Activated CD4-positive, alpha-beta T cell treated with anti-CD3 and anti-CD28 coated beads for 4 hours (primary cell): ENCODE measurements around the gene ZEB1.
"Not testable (repeated sequence)": the region's sequence is repeated elsewhere in the genome, so short reads cannot be mapped to it uniquely, and the experiment has no call there.

ENCODE experiments used
- DNase-seq, 2 donors: peaks; one replicate each; pipeline ENCODE4 v3.0.0-alpha.2; 2020

Gene ZEB1

GRCh38 chr10:31319602-31320549 is 860 bp downstream of the ZEB1 start:
- DNase-seq: peak; percentile 42 to 44

GRCh38 chr10:31320550-31321211 is 1.7 kb downstream of the ZEB1 start:
- DNase-seq: peak; percentile 3 to 22

GRCh38 chr10:31321396-31321941 is 2.5 kb downstream of the ZEB1 start:
- DNase-seq: peak; percentile 21 to 25

GRCh38 chr10:31322647-31323046 is 3.6 kb downstream of the ZEB1 start:
- DNase-seq: peak in 1 of 2 donors; percentile 11

GRCh38 chr10:31340343-31340742 is 21.3 kb downstream of the ZEB1 start:
- no peak for DNase-seq

- DNase-seq: no peak
Measured at GRCh38 chr10:31341552-31341951, 22.5 kb downstream of the ZEB1 start.

- DNase-seq: no peak
Measured at GRCh38 chr10:31343009-31343408, 24.0 kb downstream of the ZEB1 start.

GRCh38 chr10:31343551-31343950 is 24.5 kb downstream of the ZEB1 start:
- DNase-seq: no peak

- no peak for DNase-seq
Measured at GRCh38 chr10:31345886-31346285, 26.9 kb downstream of the ZEB1 start.

- DNase-seq: no peak
Measured at GRCh38 chr10:31346953-31347352, 27.9 kb downstream of the ZEB1 start.

GRCh38 chr10:31347705-31348104 is 28.7 kb downstream of the ZEB1 start:
- no peak for DNase-seq

GRCh38 chr10:31350891-31351290 is 31.9 kb downstream of the ZEB1 start:
- DNase-seq: no peak

- no peak for DNase-seq
Measured at GRCh38 chr10:31352436-31353226, 33.6 kb downstream of the ZEB1 start.

GRCh38 chr10:31353574-31353973 is 34.6 kb downstream of the ZEB1 start:
- peak; percentile 26 to 43 for DNase-seq

GRCh38 chr10:31358688-31359330 is 39.8 kb downstream of the ZEB1 start:
- no peak for DNase-seq

- DNase-seq: no peak
Measured at GRCh38 chr10:31359979-31360378, 41.0 kb downstream of the ZEB1 start.

- not testable (repeated sequence) for DNase-seq
Measured at GRCh38 chr10:31361475-31361874, 42.5 kb downstream of the ZEB1 start.

- no peak for DNase-seq
Measured at GRCh38 chr10:31362023-31362641, 43.1 kb downstream of the ZEB1 start.

- DNase-seq: not testable (repeated sequence)
Measured at GRCh38 chr10:31363696-31364095, 44.7 kb downstream of the ZEB1 start.

GRCh38 chr10:31364238-31364637 is 45.2 kb downstream of the ZEB1 start:
- not testable (repeated sequence) for DNase-seq

- DNase-seq: no peak
Measured at GRCh38 chr10:31366703-31367102, 47.7 kb downstream of the ZEB1 start.

GRCh38 chr10:31368724-31369123 is 49.7 kb downstream of the ZEB1 start:
- DNase-seq: no peak
